Skeletal muscle cell (primary cell): Measurements from ENCODE around the gene OSBPL6.

Experiments
- DNase-seq: peaks from one replicate; pipeline ENCODE4 v3.0.0-alpha.2; 2010; ENCODE audit warnings: low read depth
- H3K4me3 ChIP-seq: 2 replicates; pipeline ENCODE4 v1.5.1; 2011; ENCODE audit warnings: low read depth, mild to moderate bottlenecking, control low read depth, low read length, moderate library complexity

The OSBPL6 gene

DNA sequence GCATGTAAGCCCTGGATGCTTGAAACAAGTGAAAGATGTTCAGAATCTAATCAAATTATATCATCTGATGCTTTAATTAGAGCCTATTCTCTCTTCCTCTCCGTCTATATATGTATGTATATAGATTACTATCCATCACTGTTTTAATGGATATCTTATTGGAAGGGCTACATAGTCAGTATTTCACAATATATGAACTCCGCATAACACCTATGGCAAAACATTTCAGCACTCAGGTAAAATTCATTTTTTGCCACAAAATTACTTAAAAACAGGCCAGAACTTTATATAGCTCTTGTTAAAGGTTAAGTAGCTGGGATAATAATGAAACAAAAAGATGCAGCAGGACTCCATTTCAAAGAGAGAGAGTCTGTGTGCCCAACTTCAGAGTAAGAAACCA, 258.0 kb downstream of the OSBPL6 start:
- H3K4me3 ChIP-seq, result no peak overlapping the region
- DNase-seq, result no peak
